Spinal cord (tissue), 10 donors: Measurements from ENCODE around the gene ADORA2A. TPM values are rescaled to one million over a fixed set of nuclear protein-coding genes. Genes with fewer than 3 reads are reported as not detected.
A peak's percentile ranks its signal among the peaks of the same experiment; 100 is the strongest.

Source experiments
- DNase-seq, 6 donors: peaks; one replicate each; pipeline versions ENCODE4 v3.0.0 to v3.0.0-alpha.2; 2013 to 2015; ENCODE audit warnings: low spot score in 6 of 6, low read depth in 4 of 6
- H3K27ac ChIP-seq: one replicate; pipeline ENCODE4 v1.5.1; 2013; ENCODE audit warnings: low read depth, low read length, control low read depth
- H3K27me3 ChIP-seq: one replicate; pipeline ENCODE4 v1.6.1; 2013; ENCODE audit warnings: low read length; ENCODE audit not compliant: control insufficient read depth, insufficient read depth
- H3K36me3 ChIP-seq: one replicate; pipeline ENCODE4 v1.6.1; 2013; ENCODE audit warnings: low read length; ENCODE audit not compliant: control insufficient read depth, insufficient read depth
- H3K4me1 ChIP-seq: one replicate; pipeline ENCODE4 v1.6.1; 2013; ENCODE audit warnings: low read length; ENCODE audit not compliant: control insufficient read depth, insufficient read depth
- H3K4me3 ChIP-seq: one replicate; pipeline ENCODE4 v1.5.1; 2013; ENCODE audit warnings: low read depth, low read length, control low read depth
- H3K9me3 ChIP-seq: one replicate; pipeline ENCODE4 v1.6.1; 2013; ENCODE audit warnings: low read length; ENCODE audit not compliant: control insufficient read depth, insufficient read depth
- WGBS: methylation state at CpG from one replicate; pipeline ENCODE4 v1.1.5; 2013; ENCODE audit warnings: missing lambda C conversion rate; ENCODE audit not compliant: insufficient coverage; 5-methylcytosine and 5-hydroxymethylcytosine counted together
- polyA plus RNA-seq, 2 donors: library from polyadenylated mRNA; unstranded; fragments of 120-200 nt; gene quantifications; one replicate each; pipeline ENCODE4 v1.2.1, GENCODE V29; 2013; ENCODE audit not compliant: insufficient read length in 2 of 2
- total RNA-seq, 2 donors: library from RNA; depleted of rRNA in 1 of 2; stranded (reverse); fragments of 120-200 nt in 1 of 2; fragments of >200 nt in 1 of 2; gene quantifications; one replicate each; pipeline versions ENCODE4 v1.2.3 to v1.2.4, GENCODE V29; 2013 to 2014
- donor health status: healthy.

ADORA2A gene
- total and polyA plus RNA-seq, 4 donors, result 9.6 to 20.9 (median 19.8) TPM

- no peak for DNase-seq
- Histone ChIP-seq H3K36me3 (peaks cover 66% of the 10 kb centered on the region), H3K9me3 (no peaks in the 10 kb centered on the region), H3K27ac (no peak overlapping the region), H3K4me3 (no peak overlapping the region), H3K27me3 (no peaks in the 10 kb centered on the region), H3K4me1 (peaks cover 38% of the 10 kb centered on the region)
- WGBS, result 90% methylated on average over 7 of the region's 9 CpGs
Measured at GRCh38 chr22:24409707-24410106, 17.7 kb upstream of the ADORA2A start.

DNA sequence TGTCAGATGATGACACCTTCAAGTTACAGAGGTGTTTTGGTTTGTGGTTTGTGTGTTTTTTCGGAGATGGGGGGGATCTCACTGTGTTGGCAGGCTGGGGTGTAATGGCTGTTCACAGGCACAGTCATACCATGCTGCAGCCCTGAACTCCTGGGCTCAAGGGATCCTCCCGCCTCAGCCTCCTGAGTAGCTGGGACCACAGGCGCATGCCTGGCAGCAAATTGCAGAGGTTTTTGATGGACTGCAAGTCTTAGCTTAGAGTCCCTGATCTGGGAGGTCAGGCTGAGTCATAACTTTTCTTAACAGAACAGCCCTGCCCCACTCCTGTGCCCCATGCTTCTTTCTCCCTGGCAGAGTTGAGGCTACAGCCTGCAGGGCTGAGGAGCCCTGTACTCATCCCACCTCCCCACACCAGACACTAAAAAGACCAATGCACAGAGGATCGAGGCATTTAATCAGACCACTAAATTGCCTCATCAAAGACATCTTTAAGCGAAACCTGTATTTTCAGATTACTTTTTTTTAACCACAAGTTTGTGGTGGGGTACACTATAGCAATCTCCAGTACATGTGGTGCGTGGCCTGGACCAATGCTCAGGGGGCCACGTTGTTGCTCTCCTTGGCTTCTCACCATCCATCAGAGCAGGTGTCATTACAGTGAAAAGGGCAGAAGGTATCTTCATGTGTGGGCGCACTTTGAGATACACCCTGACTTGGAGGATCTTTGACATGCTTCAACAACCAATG lies 17.1 kb upstream of the ADORA2A start:
- Histone ChIP-seq H3K4me1 (peaks cover 43% of the 10 kb centered on the region), H3K27me3 (no peaks in the 10 kb centered on the region), H3K4me3 (no peak overlapping the region), H3K9me3 (no peaks in the 10 kb centered on the region), H3K27ac (no peak overlapping the region), H3K36me3 (peaks cover 68% of the 10 kb centered on the region)
- 100% methylated on average over 3 of the region's 8 CpGs for WGBS
- DNase-seq, result no peak

DNA sequence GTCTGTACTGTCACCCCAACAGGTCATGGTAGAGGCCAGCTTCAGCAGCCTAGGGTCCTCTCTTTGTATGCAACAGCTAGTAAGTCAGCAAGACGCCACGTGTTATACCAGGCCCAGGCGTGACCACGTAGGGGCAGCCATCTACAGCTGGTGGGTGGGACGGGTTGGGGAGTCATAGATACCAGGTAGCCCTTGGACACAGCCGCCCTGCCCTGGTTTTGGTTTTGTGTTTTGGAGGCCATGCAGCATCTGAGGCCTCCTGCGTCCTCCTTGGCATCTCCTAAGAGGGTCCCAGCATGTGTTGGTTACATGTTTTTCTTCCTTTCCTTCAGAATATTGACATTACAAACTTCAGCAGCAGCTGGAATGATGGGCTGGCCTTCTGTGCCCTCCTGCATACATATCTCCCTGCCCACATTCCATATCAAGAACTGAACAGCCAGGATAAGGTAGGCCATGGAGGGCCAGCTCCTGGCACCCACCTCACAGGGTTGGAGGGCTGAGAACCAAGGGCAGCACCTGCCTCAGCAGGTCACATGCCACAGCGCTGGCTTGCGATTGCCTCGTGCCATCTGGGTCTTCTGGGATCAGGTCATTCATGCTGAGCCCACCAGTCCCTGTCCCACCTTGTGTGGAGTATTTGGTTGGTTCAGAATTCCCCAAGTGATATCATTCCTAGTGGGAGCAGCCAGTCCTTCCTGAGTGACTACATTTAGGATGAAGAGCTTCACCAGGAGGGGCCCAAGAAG lies 16.0 kb upstream of the ADORA2A start:
- DNase-seq, result no peak
- Histone ChIP-seq H3K4me3 (no peak overlapping the region), H3K36me3 (peaks cover 74% of the 10 kb centered on the region), H3K27ac (no peak overlapping the region), H3K27me3 (no peaks in the 10 kb centered on the region), H3K4me1 (peaks cover 42% of the 10 kb centered on the region), H3K9me3 (no peaks in the 10 kb centered on the region)
- 93% methylated on average over 9 of the region's 10 CpGs for WGBS

GRCh38 chr22:24412274-24412673 lies 15.1 kb upstream of the ADORA2A start:
- no peak overlapping the region for H3K27ac ChIP-seq
- H3K36me3 ChIP-seq, result peaks cover 75% of the 10 kb centered on the region
- 85% methylated on average over 7 of the region's 7 CpGs for WGBS
- no peak overlapping the region for H3K4me3 ChIP-seq
- no peaks in the 10 kb centered on the region for H3K9me3 ChIP-seq
- no peaks in the 10 kb centered on the region for H3K27me3 ChIP-seq
- DNase-seq, result no peak
- peaks cover 34% of the 10 kb centered on the region for H3K4me1 ChIP-seq

GRCh38 chr22:24413271-24413670 lies 14.1 kb upstream of the ADORA2A start:
- no peaks in the 10 kb centered on the region for H3K27me3 ChIP-seq
- H3K4me1 ChIP-seq, result peaks cover 26% of the 10 kb centered on the region
- WGBS, result 92% methylated on average over 7 of the region's 9 CpGs
- DNase-seq, result no peak
- H3K4me3 ChIP-seq, result no peak overlapping the region
- H3K36me3 ChIP-seq, result peaks cover 79% of the 10 kb centered on the region
- no peak overlapping the region for H3K27ac ChIP-seq
- no peaks in the 10 kb centered on the region for H3K9me3 ChIP-seq

- no peaks in the 10 kb centered on the region for H3K9me3 ChIP-seq
- no peak overlapping the region for H3K4me3 ChIP-seq
- 73% methylated on average over 14 of the region's 18 CpGs for WGBS
- peaks cover 82% of the 10 kb centered on the region for H3K36me3 ChIP-seq
- no peaks in the 10 kb centered on the region for H3K27me3 ChIP-seq
- DNase-seq, result no peak
- peaks cover 21% of the 10 kb centered on the region for H3K4me1 ChIP-seq
- H3K27ac ChIP-seq, result peak overlapping the region; percentile 11
Measured at GRCh38 chr22:24413736-24414385, 13.5 kb upstream of the ADORA2A start.

GRCh38 chr22:24414523-24414922 lies 12.9 kb upstream of the ADORA2A start:
- peak overlapping the region; percentile 11 for H3K27ac ChIP-seq
- H3K9me3 ChIP-seq, result no peaks in the 10 kb centered on the region
- H3K4me1 ChIP-seq, result peaks cover 24% of the 10 kb centered on the region
- peaks cover 88% of the 10 kb centered on the region for H3K36me3 ChIP-seq
- no peaks in the 10 kb centered on the region for H3K27me3 ChIP-seq
- WGBS, result 87% methylated on average over 19 of the region's 21 CpGs
- no peak for DNase-seq
- H3K4me3 ChIP-seq, result no peak overlapping the region

DNA sequence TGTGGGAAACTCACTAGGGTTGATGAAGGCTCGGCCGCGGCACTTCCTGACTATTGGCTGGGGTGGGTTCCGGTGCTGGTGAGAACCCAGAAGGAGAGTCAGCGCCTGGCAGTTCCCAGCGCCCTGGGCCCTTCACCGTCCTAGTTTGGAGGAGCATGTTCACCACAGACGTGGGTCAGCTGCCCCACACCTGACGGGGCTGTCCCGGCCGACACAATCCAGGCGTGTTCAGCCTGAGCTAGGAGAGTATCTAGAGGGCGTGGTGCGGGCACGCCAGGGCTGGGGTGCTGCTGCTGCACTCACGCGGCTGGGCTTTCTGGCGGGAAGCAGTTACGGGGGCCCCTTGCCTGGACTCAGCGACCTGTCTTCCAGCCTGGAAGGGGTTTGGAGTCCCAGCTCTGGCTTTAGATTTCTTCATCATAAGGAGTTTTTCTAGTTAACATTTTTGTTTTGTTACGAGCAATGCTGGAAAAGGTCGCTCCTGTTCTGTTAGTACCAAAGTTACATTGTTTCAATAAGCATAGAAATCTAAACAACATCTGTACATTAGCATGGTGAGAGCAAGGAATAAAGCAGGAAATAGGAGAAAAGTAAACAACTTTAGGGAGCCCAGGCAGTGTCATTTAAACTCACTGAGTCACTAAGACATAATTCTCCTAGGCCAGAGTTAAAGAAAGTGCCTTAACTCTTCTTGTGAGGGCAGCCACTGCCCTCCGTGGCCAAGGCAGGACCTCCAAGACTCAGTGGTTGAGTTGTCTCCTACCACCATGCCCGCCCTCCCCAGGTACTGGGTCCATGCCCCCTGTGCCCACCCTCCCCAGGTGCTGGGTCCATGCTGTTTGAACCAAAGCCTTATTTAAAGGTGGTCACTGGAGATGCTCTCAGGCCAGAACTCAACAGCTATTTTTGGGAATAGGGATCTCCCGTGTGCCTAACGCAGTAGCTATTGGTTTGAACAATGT lies 12.1 kb upstream of the ADORA2A start:
- Histone ChIP-seq H3K4me1 (peaks cover 30% of the 10 kb centered on the region), H3K27ac (peak overlapping the region; percentile 11), H3K9me3 (no peaks in the 10 kb centered on the region), H3K36me3 (peaks cover 85% of the 10 kb centered on the region), H3K27me3 (no peaks in the 10 kb centered on the region), H3K4me3 (no peak overlapping the region)
- DNase-seq, result no peak
- WGBS, result 92% methylated on average over 23 of the region's 26 CpGs

- WGBS, result 74% methylated on average over 8 of the region's 8 CpGs
- peaks cover 87% of the 10 kb centered on the region for H3K36me3 ChIP-seq
- DNase-seq, result no peak
- peaks cover 38% of the 10 kb centered on the region for H3K4me1 ChIP-seq
- no peak overlapping the region for H3K27ac ChIP-seq
- no peaks in the 10 kb centered on the region for H3K9me3 ChIP-seq
- H3K4me3 ChIP-seq, result no peak overlapping the region
- no peaks in the 10 kb centered on the region for H3K27me3 ChIP-seq
Measured at GRCh38 chr22:24416095-24416494, 11.3 kb upstream of the ADORA2A start.
